Fibroblast of lung (primary cell): Measurements from ENCODE around the gene TAF1L.

Experiments used
- EZH2 ChIP-seq: IDR thresholded peaks from 2 replicates; pipeline ENCODE4 v1.5.1; 2012; ENCODE audit warnings: low read length, control low read depth, mild to moderate bottlenecking; ENCODE audit errors: missing control alignments
- TF ChIP-seq, protein P1 (sequence below), 2 donors: IDR thresholded peaks in 1 of 2; conservative IDR thresholded peaks in 1 of 2; 1 replicate in 1 of 2; 2 replicates in 1 of 2; pipeline ENCODE4 v1.5.1; 2011 to 2012; ENCODE audit warnings: low read length in 2 of 2, control low read depth in 1 of 2, inconsistent platforms in 1 of 2, low read depth in 1 of 2, mild to moderate bottlenecking in 1 of 2

DNA sequence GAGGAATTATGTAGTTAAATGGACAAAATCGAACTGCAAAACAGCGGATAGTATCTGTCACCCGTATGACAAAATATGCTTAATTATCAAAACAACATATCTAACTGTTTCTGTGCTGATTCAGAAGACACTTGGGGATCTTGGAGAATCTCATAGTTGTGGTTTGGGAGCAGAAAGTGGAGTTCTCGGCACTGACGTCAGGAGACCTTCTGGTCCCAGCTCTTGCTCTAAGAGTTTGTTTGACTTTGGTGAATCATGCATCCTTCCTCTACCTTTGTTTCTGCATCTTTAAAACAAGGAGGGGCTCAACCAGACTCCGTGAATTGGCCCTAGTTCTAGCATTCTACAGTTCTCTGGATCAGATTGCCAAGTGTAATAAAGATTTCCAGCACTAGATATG, 37.0 kb upstream of the TAF1L start:
- no peak for TF ChIP-seq EZH2
- TF ChIP-seq, protein P1, sequence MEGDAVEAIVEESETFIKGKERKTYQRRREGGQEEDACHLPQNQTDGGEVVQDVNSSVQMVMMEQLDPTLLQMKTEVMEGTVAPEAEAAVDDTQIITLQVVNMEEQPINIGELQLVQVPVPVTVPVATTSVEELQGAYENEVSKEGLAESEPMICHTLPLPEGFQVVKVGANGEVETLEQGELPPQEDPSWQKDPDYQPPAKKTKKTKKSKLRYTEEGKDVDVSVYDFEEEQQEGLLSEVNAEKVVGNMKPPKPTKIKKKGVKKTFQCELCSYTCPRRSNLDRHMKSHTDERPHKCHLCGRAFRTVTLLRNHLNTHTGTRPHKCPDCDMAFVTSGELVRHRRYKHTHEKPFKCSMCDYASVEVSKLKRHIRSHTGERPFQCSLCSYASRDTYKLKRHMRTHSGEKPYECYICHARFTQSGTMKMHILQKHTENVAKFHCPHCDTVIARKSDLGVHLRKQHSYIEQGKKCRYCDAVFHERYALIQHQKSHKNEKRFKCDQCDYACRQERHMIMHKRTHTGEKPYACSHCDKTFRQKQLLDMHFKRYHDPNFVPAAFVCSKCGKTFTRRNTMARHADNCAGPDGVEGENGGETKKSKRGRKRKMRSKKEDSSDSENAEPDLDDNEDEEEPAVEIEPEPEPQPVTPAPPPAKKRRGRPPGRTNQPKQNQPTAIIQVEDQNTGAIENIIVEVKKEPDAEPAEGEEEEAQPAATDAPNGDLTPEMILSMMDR (conservative IDR thresholded peaks at IDR 0.05 in 1 of 2, IDR thresholded peaks at IDR 0.05 in 1 of 2; ENCODE audit: low read depth in 1 of 2, low read length in 2 of 2): no peak
